ENCODE data around the gene MCC. TPM values are rescaled to one million over a fixed set of nuclear protein-coding genes. Genes with fewer than 3 reads are reported as not detected.

MCC gene
- total RNA-seq, 2 experiments from 2014 or later = 0.25 TPM; not detected in 1

DNA sequence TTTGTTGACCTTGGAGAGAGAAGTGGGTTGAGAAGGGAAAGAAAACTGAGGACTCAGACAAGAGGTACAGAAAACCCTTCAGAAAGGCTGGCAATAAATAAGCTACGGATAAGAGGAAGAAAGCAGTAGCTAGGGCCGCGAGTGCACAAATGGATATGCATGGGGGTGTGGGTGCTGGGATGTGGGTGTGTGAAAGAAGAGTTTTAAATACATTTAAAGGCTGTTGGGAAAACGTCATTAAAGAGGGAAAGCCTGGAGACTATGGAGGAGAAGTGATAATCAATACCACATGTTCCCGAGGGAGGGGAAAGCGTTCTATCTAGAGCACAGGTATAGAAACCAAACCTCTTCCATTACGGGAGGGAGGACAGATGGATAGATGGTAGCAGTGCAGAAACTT lies 230.7 kb downstream of the MCC start:
- H3K4me2 ChIP-seq (ENCODE audit: low read length) = no peak overlapping the region
- intact Hi-C loops (cut with micrococcal nuclease; ENCODE audit: unreplicated experiment) = no loop called here
- H2AFZ ChIP-seq (ENCODE audit: low read length) = no peak overlapping the region
- CTCF ChIA-PET (ENCODE audit: unreplicated experiment) = no interaction called here
- no TSS peak for BruUV-seq (replicated peaks)
- H3K79me2 ChIP-seq (ENCODE audit: insufficient read depth, low read depth, low read length) = no peaks in the 10 kb centered on the region
- no peaks in the 10 kb centered on the region for H4K20me1 ChIP-seq (ENCODE audit: insufficient read depth, low read length)
- no peak overlapping the region for H3K27ac ChIP-seq (ENCODE audit: low read depth, low read length, poor library complexity, severe bottlenecking)
- no peak for TF ChIP-seq EZH2phosphoT487 (IDR thresholded peaks at IDR 0.05; ENCODE audit: borderline replicate concordance, low read depth, low read length)
- TF ChIP-seq, protein P1, sequence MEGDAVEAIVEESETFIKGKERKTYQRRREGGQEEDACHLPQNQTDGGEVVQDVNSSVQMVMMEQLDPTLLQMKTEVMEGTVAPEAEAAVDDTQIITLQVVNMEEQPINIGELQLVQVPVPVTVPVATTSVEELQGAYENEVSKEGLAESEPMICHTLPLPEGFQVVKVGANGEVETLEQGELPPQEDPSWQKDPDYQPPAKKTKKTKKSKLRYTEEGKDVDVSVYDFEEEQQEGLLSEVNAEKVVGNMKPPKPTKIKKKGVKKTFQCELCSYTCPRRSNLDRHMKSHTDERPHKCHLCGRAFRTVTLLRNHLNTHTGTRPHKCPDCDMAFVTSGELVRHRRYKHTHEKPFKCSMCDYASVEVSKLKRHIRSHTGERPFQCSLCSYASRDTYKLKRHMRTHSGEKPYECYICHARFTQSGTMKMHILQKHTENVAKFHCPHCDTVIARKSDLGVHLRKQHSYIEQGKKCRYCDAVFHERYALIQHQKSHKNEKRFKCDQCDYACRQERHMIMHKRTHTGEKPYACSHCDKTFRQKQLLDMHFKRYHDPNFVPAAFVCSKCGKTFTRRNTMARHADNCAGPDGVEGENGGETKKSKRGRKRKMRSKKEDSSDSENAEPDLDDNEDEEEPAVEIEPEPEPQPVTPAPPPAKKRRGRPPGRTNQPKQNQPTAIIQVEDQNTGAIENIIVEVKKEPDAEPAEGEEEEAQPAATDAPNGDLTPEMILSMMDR (conservative IDR thresholded peaks at IDR 0.05; ENCODE audit: low read length) = no peak
- POLR2A ChIA-PET = no interaction called here
- H3K4me3 ChIP-seq (ENCODE audit: low read depth, low read length, poor library complexity, severe bottlenecking) = no peak overlapping the region
- H3K4me1 ChIP-seq (ENCODE audit: insufficient read depth, low read length, poor library complexity, severe bottlenecking) = peaks cover 5% of the 10 kb centered on the region
- no peaks in the 10 kb centered on the region for H3K9me3 ChIP-seq (ENCODE audit: low read length)
- no peak for DNase-seq (ENCODE audit: low spot score)
- no peaks in the 10 kb centered on the region for H3K9me2 ChIP-seq (ENCODE audit: insufficient read depth, low read length)
- H3K36me3 ChIP-seq (ENCODE audit: insufficient read depth, low read length) = no peaks in the 10 kb centered on the region

DNA sequence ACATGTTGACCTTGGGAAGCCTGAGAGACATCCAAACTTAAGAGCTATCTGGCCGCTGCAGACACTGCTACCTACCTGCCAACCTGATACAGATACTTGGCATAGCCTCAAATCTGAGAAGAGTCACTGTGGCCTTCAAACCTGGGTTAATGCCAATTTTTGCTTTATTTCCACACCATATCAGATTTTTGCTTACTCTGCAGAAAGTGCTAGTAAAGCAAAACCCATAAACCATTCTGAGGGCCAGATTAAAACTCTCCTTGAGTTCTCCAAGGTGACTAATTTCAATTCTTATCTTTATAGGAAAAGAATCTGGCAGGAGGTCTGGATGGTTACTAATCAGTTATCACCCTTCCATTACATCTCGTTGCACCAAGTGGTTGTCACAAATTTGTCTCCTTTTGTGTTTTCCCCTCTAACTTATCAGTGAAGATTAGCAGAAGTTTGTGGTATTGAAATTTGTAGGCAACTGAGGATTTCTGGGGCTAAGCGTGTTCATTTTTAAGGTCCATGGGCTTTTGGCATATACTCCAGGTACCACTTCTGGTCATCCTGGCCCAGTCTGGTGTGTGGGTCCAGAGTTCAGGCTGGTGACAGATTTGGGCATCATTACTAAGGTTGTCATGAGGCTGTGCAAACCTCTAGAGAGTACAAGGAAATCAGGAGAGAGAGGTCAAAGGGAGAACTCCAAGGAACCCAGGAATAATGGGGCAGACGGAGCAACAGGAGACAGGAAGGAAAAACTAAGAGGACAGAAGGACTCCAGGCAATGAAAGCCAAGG lies 231.4 kb downstream of the MCC start:
- no TSS peak for BruUV-seq (replicated peaks)
- Histone ChIP-seq H4K20me1 (ENCODE audit: insufficient read depth, low read length) (no peaks in the 10 kb centered on the region), H2AFZ (ENCODE audit: low read length) (no peak overlapping the region), H3K4me3 (ENCODE audit: low read depth, low read length, poor library complexity, severe bottlenecking) (no peak overlapping the region), H3K79me2 (ENCODE audit: insufficient read depth, low read depth, low read length) (no peaks in the 10 kb centered on the region), H3K4me1 (ENCODE audit: insufficient read depth, low read length, poor library complexity, severe bottlenecking) (no peaks in the 10 kb centered on the region), H3K9me2 (ENCODE audit: insufficient read depth, low read length) (no peaks in the 10 kb centered on the region), H3K36me3 (ENCODE audit: insufficient read depth, low read length) (no peaks in the 10 kb centered on the region), H3K27ac (ENCODE audit: low read depth, low read length, poor library complexity, severe bottlenecking) (no peak overlapping the region), H3K4me2 (ENCODE audit: low read length) (no peak overlapping the region), H3K9me3 (ENCODE audit: low read length) (no peaks in the 10 kb centered on the region)
- ChIA-PET POLR2A (interaction anchor here (1.0 kb wide), 1 partner anchor 11 kb away, joined by 3 read pairs; no protein-coding TSS in a partner anchor), CTCF (ENCODE audit: unreplicated experiment) (no interaction called here)
- no peak for DNase-seq (ENCODE audit: low spot score)
- TF ChIP-seq EZH2phosphoT487 (IDR thresholded peaks at IDR 0.05; ENCODE audit: borderline replicate concordance, low read depth, low read length) = no peak
- TF ChIP-seq, protein P1 (conservative IDR thresholded peaks at IDR 0.05; ENCODE audit: low read length) = no peak
- intact Hi-C loops (cut with micrococcal nuclease; ENCODE audit: unreplicated experiment) = no loop called here
